ENCODE results near the gene SH2D5. TPM values are rescaled to one million over a fixed set of nuclear protein-coding genes. Genes with fewer than 3 reads are reported as not detected.

The SH2D5 gene
- total RNA-seq, 1 experiment from 2014 or later: 1.1 TPM

DNA sequence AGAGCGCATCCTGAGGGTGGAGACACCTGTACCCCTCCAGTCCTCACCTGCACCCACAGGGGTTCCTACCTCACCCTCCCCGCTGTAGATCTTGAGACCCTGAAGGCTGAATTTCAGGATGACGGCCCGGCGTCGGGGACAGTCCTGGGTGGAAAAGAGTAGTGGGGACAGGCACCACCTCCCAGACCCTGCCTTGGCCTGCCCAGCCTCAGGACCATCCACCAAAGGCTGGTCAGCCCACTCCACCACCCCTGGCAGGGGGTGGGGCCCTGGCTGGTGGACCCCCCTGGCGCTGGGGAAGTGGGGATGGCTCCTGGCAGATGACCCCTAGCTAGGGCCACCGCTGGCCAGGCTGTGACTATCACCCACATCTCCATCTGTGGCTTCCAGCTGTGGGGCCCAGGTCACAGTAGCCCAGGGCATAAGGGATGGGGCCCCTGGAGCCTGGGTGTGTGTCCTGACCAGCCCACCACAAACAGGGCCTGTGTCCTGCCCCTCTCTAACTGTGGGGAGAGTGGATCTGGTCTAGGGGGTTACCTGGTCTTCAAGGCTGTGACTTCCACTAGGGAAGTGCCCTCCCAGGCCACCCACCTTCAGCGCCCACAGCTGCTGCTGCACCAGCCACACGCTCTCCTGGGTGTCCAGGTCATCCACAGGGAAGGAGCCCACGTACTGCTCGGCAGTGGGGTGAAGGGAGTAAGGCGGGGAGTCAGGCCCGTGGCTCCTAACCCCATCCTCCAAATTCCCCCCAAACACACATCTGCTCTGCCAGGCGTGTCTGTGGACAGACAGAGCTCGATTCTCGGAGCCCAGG, 5.4 kb downstream of the SH2D5 start:
- intact Hi-C loops (cut with micrococcal nuclease; ENCODE audit: unreplicated experiment): no loop called here
- H3K4me3 ChIP-seq (ENCODE audit: low read depth, low read length, poor library complexity, severe bottlenecking): no peak overlapping the region
- peaks cover 5% of the 10 kb centered on the region for H3K27me3 ChIP-seq (replicated peaks; ENCODE audit: insufficient read depth, low read depth, low read length, poor library complexity)
- POLR2A ChIA-PET (ENCODE audit: low non-redundant PET): no interaction called here
- no peak overlapping the region for H3K27ac ChIP-seq (ENCODE audit: low read depth, low read length, poor library complexity, severe bottlenecking)
- H3K36me3 ChIP-seq (ENCODE audit: insufficient read depth, low read length, poor library complexity, severe bottlenecking): no peaks in the 10 kb centered on the region
- H3K4me1 ChIP-seq (ENCODE audit: insufficient read depth, low read length, poor library complexity, severe bottlenecking): peaks cover 3% of the 10 kb centered on the region
- DNase-seq (ENCODE audit: low spot score): no peak
- BruUV-seq (replicated peaks): no TSS peak
- no peaks in the 10 kb centered on the region for H3K9me3 ChIP-seq (ENCODE audit: low read depth, low read length, poor library complexity, severe bottlenecking)
- TF ChIP-seq, protein P1, sequence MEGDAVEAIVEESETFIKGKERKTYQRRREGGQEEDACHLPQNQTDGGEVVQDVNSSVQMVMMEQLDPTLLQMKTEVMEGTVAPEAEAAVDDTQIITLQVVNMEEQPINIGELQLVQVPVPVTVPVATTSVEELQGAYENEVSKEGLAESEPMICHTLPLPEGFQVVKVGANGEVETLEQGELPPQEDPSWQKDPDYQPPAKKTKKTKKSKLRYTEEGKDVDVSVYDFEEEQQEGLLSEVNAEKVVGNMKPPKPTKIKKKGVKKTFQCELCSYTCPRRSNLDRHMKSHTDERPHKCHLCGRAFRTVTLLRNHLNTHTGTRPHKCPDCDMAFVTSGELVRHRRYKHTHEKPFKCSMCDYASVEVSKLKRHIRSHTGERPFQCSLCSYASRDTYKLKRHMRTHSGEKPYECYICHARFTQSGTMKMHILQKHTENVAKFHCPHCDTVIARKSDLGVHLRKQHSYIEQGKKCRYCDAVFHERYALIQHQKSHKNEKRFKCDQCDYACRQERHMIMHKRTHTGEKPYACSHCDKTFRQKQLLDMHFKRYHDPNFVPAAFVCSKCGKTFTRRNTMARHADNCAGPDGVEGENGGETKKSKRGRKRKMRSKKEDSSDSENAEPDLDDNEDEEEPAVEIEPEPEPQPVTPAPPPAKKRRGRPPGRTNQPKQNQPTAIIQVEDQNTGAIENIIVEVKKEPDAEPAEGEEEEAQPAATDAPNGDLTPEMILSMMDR (conservative IDR thresholded peaks at IDR 0.05; ENCODE audit: low read depth, low read length): no peak
- no peak for TF ChIP-seq EZH2 (IDR thresholded peaks at IDR 0.05; ENCODE audit: borderline replicate concordance, low read depth, low read length, poor library complexity, severe bottlenecking)
- CTCF ChIA-PET: interaction anchor here (1.1 kb wide), 1 partner anchor 30 kb away, joined by 3 read pairs; no protein-coding TSS in a partner anchor

DNA sequence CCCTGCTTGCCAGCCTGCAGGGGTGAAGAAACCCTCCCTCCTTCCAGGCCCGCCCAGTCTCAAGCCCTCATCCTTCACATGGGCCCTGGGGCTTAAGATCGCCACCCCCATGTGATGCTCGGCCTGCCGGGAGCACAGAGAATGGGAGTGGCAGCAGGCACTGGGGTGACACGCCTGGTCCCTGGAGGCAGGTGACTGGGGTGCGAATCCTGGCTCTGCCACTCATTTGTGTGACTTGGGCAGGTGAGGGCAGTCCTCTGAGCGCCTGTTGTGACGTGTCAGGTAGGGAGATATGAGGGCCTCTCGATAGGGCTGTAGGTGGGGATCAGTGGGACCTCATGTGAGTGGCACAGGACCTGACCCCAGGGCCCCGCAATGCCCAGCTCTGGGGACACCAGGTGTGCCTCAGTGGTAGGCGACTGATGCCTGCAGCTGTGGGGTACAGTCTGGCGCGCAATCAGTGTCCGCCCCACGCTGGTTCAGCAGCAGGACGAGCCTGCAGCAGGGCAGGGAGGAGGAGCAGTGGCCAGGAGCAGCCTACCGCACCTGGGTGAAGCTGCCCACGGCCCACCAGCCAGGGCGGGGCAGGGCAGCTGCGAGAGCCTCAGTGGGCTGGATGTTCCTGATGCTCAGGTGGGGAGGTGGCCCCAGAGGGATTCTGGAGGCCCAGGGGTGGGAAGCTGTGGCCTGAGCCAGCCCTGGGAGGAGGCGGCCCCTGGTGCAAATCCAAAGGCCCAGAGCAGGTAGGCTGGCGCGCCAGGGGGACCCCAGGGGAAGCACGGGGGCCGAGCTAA, 6.2 kb downstream of the SH2D5 start:
- Histone ChIP-seq H3K9me3 (ENCODE audit: low read depth, low read length, poor library complexity, severe bottlenecking) (no peaks in the 10 kb centered on the region), H3K4me3 (ENCODE audit: low read depth, low read length, poor library complexity, severe bottlenecking) (no peak overlapping the region), H3K36me3 (ENCODE audit: insufficient read depth, low read length, poor library complexity, severe bottlenecking) (no peaks in the 10 kb centered on the region), H3K27me3 (replicated peaks; ENCODE audit: insufficient read depth, low read depth, low read length, poor library complexity) (peaks cover 5% of the 10 kb centered on the region), H3K27ac (ENCODE audit: low read depth, low read length, poor library complexity, severe bottlenecking) (no peak overlapping the region), H3K4me1 (ENCODE audit: insufficient read depth, low read length, poor library complexity, severe bottlenecking) (peaks cover 3% of the 10 kb centered on the region)
- ChIA-PET POLR2A (ENCODE audit: low non-redundant PET) (no interaction called here), CTCF (no interaction called here)
- intact Hi-C loops (cut with micrococcal nuclease; ENCODE audit: unreplicated experiment): no loop called here
- no peak for DNase-seq (ENCODE audit: low spot score)
- no peak for TF ChIP-seq EZH2 (IDR thresholded peaks at IDR 0.05; ENCODE audit: borderline replicate concordance, low read depth, low read length, poor library complexity, severe bottlenecking)
- TF ChIP-seq, protein P1 (conservative IDR thresholded peaks at IDR 0.05; ENCODE audit: low read depth, low read length): no peak
- no TSS peak for BruUV-seq (replicated peaks)

DNA sequence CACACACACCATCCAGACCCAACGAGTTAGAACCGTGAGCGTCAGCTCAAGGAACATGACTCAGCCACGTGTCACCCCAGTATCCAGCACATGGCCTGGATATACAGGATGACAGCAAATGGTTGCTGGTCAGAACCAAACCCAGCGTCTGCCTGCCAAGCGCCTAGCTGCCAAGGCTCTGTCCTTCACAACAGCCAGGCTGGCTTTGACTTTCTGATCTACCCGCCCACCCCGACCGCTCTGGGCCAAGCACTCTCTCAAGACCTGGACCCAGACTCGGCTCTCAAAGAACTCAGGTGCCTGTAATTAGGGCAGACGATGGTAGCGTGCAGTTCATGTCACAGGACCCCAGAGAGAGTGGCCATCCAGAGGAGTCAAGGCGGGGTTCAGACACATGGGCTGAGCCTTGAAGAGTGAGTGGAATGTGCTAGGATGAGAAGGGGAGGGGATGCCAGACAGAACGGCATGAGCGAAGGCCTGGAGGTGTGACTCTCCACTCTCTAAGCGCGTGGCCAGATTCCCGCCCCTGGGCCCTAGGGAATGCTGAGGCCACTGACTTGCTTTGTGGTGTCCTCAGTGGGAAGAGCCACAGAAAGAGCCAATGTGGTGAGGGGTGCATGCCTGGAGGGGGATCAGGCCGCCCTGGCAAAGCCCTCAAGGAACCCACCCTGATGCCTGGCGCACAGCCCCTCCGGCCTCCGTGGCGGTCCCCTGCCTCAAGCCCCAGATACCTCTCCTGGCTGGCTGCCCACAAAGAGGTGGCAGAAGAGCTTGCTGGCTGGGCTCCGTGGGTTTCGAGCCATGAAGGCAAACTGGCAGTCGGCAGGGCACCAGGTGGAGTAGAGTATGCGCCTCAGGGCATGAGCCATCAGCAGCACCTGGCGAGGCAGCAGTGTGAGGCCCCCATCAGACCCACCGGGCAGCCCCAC, 7.0 kb downstream of the SH2D5 start:
- H3K9me3 ChIP-seq (ENCODE audit: low read depth, low read length, poor library complexity, severe bottlenecking): no peaks in the 10 kb centered on the region
- no TSS peak for BruUV-seq (replicated peaks)
- no peak overlapping the region for H3K27ac ChIP-seq (ENCODE audit: low read depth, low read length, poor library complexity, severe bottlenecking)
- ChIA-PET POLR2A (ENCODE audit: low non-redundant PET) (no interaction called here), CTCF (no interaction called here)
- H3K4me1 ChIP-seq (ENCODE audit: insufficient read depth, low read length, poor library complexity, severe bottlenecking): no peaks in the 10 kb centered on the region
- H3K36me3 ChIP-seq (ENCODE audit: insufficient read depth, low read length, poor library complexity, severe bottlenecking): no peaks in the 10 kb centered on the region
- DNase-seq (ENCODE audit: low spot score): no peak
- no peaks in the 10 kb centered on the region for H3K27me3 ChIP-seq (replicated peaks; ENCODE audit: insufficient read depth, low read depth, low read length, poor library complexity)
- H3K4me3 ChIP-seq (ENCODE audit: low read depth, low read length, poor library complexity, severe bottlenecking): no peak overlapping the region
- TF ChIP-seq, protein P1 (conservative IDR thresholded peaks at IDR 0.05; ENCODE audit: low read depth, low read length): no peak
- TF ChIP-seq EZH2 (IDR thresholded peaks at IDR 0.05; ENCODE audit: borderline replicate concordance, low read depth, low read length, poor library complexity, severe bottlenecking): no peak
- intact Hi-C loops (cut with micrococcal nuclease; ENCODE audit: unreplicated experiment): no loop called here

Data from A673 (cell line).